ENCODE results near the gene MATR3. TPM values are rescaled to one million over a fixed set of nuclear protein-coding genes. Genes with fewer than 3 reads are reported as not detected.

MATR3 gene
- total RNA-seq, 4 donors from 2014 or later: 103 to 185 (median 147) TPM

DNA sequence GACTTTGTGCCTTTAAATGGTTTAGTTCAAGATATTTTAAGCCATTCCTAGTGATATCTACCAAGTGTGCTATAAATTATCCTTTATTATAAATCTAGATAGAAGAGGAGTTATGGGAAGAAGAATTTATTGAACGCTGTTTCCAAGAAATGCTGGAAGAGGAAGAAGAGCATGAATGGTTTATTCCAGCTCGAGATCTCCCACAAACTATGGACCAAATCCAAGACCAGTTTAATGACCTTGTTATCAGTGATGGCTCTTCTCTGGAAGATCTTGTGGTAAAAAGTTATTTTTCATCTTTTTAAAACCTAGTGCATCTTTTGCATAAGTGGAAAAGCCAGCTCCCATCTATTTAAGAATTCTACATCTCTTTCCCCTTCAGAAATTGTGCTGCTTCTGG lies 70.9 kb downstream of the MATR3 start:
- Histone ChIP-seq H3K4me3 (no peak overlapping the region), H3K27ac (peak overlapping the region in 2 of 4 donors; percentile 68 to 74), H3K9me3 (no peaks in the 10 kb centered on the region), H3K36me3 (peaks cover 6 to 72% (median 18%) of the 10 kb centered on the region in 3 donors), H3K4me1 (peaks cover 0 to 33% (median 6%) of the 10 kb centered on the region in 3 donors), H3K27me3 (no peaks in the 10 kb centered on the region)
- no peak for TF ChIP-seq POLR2A (IDR thresholded peaks at IDR 0.05)
- no peak for TF ChIP-seq CTCF (IDR thresholded peaks at IDR 0.05)
- 76 to 93% methylated on average over 2 of the region's 2 CpGs for WGBS, 2 donors
- intact Hi-C loops (cut with DNase I): no loop called here
- DNase-seq: no peak

DNA sequence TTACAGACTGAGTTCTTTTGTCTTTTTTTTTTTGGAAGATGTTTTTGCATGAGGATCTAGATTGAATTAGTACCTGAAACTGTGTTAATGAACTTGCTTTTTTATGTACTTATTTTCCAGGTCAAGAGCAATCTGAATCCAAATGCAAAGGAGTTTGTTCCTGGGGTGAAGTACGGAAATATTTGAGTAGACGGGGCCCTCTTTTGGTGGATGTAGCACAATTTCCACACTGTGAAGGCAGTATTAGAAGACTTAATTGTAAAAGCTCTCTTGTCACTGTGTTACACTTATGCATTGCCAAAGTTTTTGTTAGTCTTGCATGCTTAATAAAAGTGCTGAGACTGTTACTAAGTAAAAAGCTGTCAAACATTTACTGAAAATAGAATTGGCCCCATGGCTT lies 75.1 kb downstream of the MATR3 start:
- Histone ChIP-seq H3K27me3 (no peaks in the 10 kb centered on the region), H3K4me3 (no peak overlapping the region), H3K36me3 (peaks cover 6 to 99% (median 33%) of the 10 kb centered on the region in 3 donors), H3K4me1 (peaks cover 2 to 23% (median 6%) of the 10 kb centered on the region in 3 donors), H3K27ac (no peak overlapping the region), H3K9me3 (no peaks in the 10 kb centered on the region)
- TF ChIP-seq CTCF (IDR thresholded peaks at IDR 0.05): no peak
- TF ChIP-seq POLR2A (IDR thresholded peaks at IDR 0.05): no peak
- no peak for DNase-seq
- 56 to 72% methylated on average over 2 of the region's 2 CpGs for WGBS, 2 donors
- intact Hi-C loops (cut with DNase I): no loop called here

- peaks cover 6 to 23% (median 11%) of the 10 kb centered on the region in 3 donors for H3K4me1 ChIP-seq
- H3K9me3 ChIP-seq: no peaks in the 10 kb centered on the region
- TF ChIP-seq POLR2A (IDR thresholded peaks at IDR 0.05): no peak
- no peak for TF ChIP-seq CTCF (IDR thresholded peaks at IDR 0.05)
- WGBS, 2 donors: 82 to 93% methylated on average over 1 of the region's 1 CpG
- H3K36me3 ChIP-seq: peaks cover 6 to 93% (median 30%) of the 10 kb centered on the region in 3 donors
- DNase-seq: no peak
- H3K27ac ChIP-seq: no peak overlapping the region
- intact Hi-C loops (cut with DNase I): no loop called here
- no peaks in the 10 kb centered on the region for H3K27me3 ChIP-seq
- no peak overlapping the region for H3K4me3 ChIP-seq
Observed at GRCh38 chr5:139369181-139369580, 75.6 kb downstream of the MATR3 start.

DNA sequence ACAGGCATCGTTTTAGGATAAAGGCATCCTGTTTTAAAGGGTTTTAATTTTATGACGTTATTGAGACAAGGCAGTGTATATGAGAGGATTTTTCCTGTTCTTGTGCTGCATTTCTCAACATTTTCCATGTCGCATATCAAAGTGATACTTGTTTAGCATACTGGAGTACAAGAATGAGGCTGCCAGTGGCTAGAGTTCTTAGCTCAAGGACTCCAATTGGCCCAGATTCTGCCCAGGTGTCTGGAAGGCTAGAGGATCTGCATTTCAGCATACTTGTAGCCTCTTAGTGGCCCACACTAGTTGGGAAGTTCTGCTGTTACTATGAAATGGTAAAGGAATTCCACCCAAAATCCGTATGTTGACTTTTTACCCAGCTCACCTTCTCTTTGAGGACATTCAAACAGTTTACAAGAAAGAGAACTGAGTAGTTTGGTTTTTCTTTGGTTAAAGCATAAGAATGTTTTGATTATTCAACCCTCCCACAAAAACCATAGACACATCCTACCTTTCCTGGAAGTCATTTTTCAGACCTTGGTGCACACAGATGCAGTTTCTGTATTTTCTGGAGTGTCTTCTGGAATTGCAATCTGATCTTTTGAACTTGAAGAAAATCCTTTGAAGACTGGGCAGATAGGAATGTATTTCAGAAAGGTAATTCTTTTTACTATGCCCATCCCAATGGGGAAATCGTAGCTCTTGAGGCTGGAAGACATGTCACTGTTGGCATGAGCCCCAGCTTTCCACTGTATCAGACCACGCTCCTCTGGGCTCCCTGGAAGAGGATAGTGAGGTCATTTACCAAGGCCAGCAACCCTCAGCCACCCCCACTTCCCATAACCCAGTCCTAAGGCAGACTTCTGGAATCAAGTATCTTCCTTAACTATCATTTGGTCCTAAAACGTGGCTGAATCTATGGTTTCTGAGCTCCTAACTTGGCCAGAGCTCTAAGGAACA lies 78.2 kb downstream of the MATR3 start:
- peaks cover 0 to 74% (median 15%) of the 10 kb centered on the region in 3 donors for H3K36me3 ChIP-seq
- no peaks in the 10 kb centered on the region for H3K27me3 ChIP-seq
- WGBS, 2 donors: 75 to 82% methylated on average over 7 of the region's 7 CpGs
- H3K4me1 ChIP-seq: peaks cover 5 to 19% (median 6%) of the 10 kb centered on the region in 3 donors
- no peak for DNase-seq
- H3K4me3 ChIP-seq: no peak overlapping the region
- H3K9me3 ChIP-seq: no peaks in the 10 kb centered on the region
- intact Hi-C loops (cut with DNase I): no loop called here
- H3K27ac ChIP-seq: no peak overlapping the region
- TF ChIP-seq POLR2A (IDR thresholded peaks at IDR 0.05) (no peak), CTCF (IDR thresholded peaks at IDR 0.05) (no peak)

GRCh38 chr5:139374909-139375308 lies 81.4 kb downstream of the MATR3 start:
- H3K27ac ChIP-seq: no peak overlapping the region
- peaks cover 5 to 31% (median 6%) of the 10 kb centered on the region in 3 donors for H3K4me1 ChIP-seq
- no peak for TF ChIP-seq CTCF (IDR thresholded peaks at IDR 0.05)
- no peak for TF ChIP-seq POLR2A (IDR thresholded peaks at IDR 0.05)
- no peak for DNase-seq
- H3K9me3 ChIP-seq: no peaks in the 10 kb centered on the region
- 78 to 100% methylated on average over 2 of the region's 2 CpGs for WGBS, 2 donors
- no peaks in the 10 kb centered on the region for H3K27me3 ChIP-seq
- H3K36me3 ChIP-seq: peaks cover 0 to 42% (median 11%) of the 10 kb centered on the region in 3 donors
- intact Hi-C loops (cut with DNase I): no loop called here
- no peak overlapping the region for H3K4me3 ChIP-seq
